GM21576 (cell line): ENCODE results near the gene RNASE13.
A peak's percentile ranks its signal among the peaks of the same experiment; 100 is the strongest.

Experiments used
- ATAC-seq: cut with Tn5 transposase; IDR thresholded peaks from one replicate; pipeline ENCODE4 v1.9.1; 2021; ENCODE audit warnings: mild to moderate bottlenecking, moderate library complexity; ENCODE audit not compliant: unreplicated experiment

The RNASE13 gene

GRCh38 chr14:21034707-21035106 is at the start of gene RNASE13:
TSS of gene RNASE13 (minus strand) at chr14:21034807. CDS start at chr14:21034288, 519 bp downstream.
- no peak for ATAC-seq

- ATAC-seq, result no peak
Measured at GRCh38 chr14:21084396-21084795, 49.8 kb upstream of the RNASE13 start.

GRCh38 chr14:21083565-21084325 is 49.1 kb upstream of the RNASE13 start:
- ATAC-seq, result no peak

GRCh38 chr14:21081521-21082142 is 47.0 kb upstream of the RNASE13 start:
- no peak for ATAC-seq

GRCh38 chr14:21078726-21079125 is 44.1 kb upstream of the RNASE13 start:
- ATAC-seq, result no peak

- ATAC-seq, result no peak
Measured at GRCh38 chr14:21078287-21078686, 43.7 kb upstream of the RNASE13 start.

- ATAC-seq, result no peak
Measured at GRCh38 chr14:21077672-21078071, 43.1 kb upstream of the RNASE13 start.

- no peak for ATAC-seq
Measured at GRCh38 chr14:21075719-21076437, 41.3 kb upstream of the RNASE13 start.

GRCh38 chr14:21074398-21075272 is 40.0 kb upstream of the RNASE13 start:
- no peak for ATAC-seq

GRCh38 chr14:21073921-21074320 is 39.3 kb upstream of the RNASE13 start:
- no peak for ATAC-seq

GRCh38 chr14:21072781-21073339 is 38.3 kb upstream of the RNASE13 start:
- no peak for ATAC-seq

GRCh38 chr14:21072031-21072473 is 37.4 kb upstream of the RNASE13 start:
- ATAC-seq, result no peak

GRCh38 chr14:21071225-21072030 is 36.8 kb upstream of the RNASE13 start:
- peak; percentile 70 for ATAC-seq

- peak; percentile 7 for ATAC-seq
Measured at GRCh38 chr14:21070610-21071224, 36.1 kb upstream of the RNASE13 start.

- ATAC-seq, result no peak
Measured at GRCh38 chr14:21070083-21070609, 35.5 kb upstream of the RNASE13 start, which contains the start of gene ARHGEF40. TSS of gene ARHGEF40 (plus strand) at chr14:21070304. CDS start at chr14:21070397, 93 bp downstream.

GRCh38 chr14:21069388-21070082 is 34.9 kb upstream of the RNASE13 start:
- no peak for ATAC-seq

- ATAC-seq, result no peak
Measured at GRCh38 chr14:21068521-21069387, 34.1 kb upstream of the RNASE13 start.
